OCI-LY3 (cell line): ENCODE results near the gene ATPAF2.

Source experiments
- H2AFZ ChIP-seq: fragments of 200-600, 300-600 bp; shearing (Covaris generic); 2 replicates; pipeline ENCODE4 v1.6.0; 2014; ENCODE audit warnings: antibody characterized with exemption, low read depth, low read length
- H3K27ac ChIP-seq: fragments of 200-600, 300-600 bp; sonication (generic); 2 replicates; pipeline ENCODE4 v1.5.1; 2014; ENCODE audit warnings: mild to moderate bottlenecking, low read length, moderate library complexity, mixed read lengths
- H3K27me3 ChIP-seq: fragments of 200-600, 300-600 bp; sonication (generic); 2 replicates; pipeline ENCODE4 v1.6.1; 2014; ENCODE audit warnings: low read depth, low read length, mixed read lengths
- H3K36me3 ChIP-seq: fragments of 200-600, 300-600 bp; sonication (generic); replicated peaks from 2 replicates; pipeline ENCODE3; 2014; ENCODE audit warnings: low read depth, low read length, mixed read lengths
- H3K4me1 ChIP-seq: fragments of 300-600, 200-600 bp; sonication (generic); 2 replicates; pipeline ENCODE4 v1.6.1; 2014; ENCODE audit warnings: low read length, mixed read lengths
- H3K4me2 ChIP-seq: fragments of 200-600, 300-600 bp; sonication (generic); 2 replicates; pipeline ENCODE4 v1.6.1; 2014; ENCODE audit warnings: low read length, mixed read lengths
- H3K4me3 ChIP-seq: fragments of 300-600, 200-600 bp; sonication (generic); 2 replicates; pipeline ENCODE4 v1.5.1; 2014; ENCODE audit warnings: antibody characterized with exemption, mild to moderate bottlenecking, low read length, moderate library complexity
- H3K79me2 ChIP-seq: fragments of 300-600, 200-600 bp; shearing (Covaris generic); 2 replicates; pipeline ENCODE4 v1.6.1; 2014; ENCODE audit warnings: mild to moderate bottlenecking, low read length, mixed read lengths
- H3K9ac ChIP-seq: fragments of 300-600, 200-600 bp; shearing (Covaris generic); 2 replicates; pipeline ENCODE4 v1.6.0; 2014; ENCODE audit warnings: mild to moderate bottlenecking, low read length, moderate library complexity
- H3K9me3 ChIP-seq: fragments of 200-600, 300-600 bp; shearing (Covaris generic); 2 replicates; pipeline ENCODE4 v1.6.1; 2014; ENCODE audit warnings: low read length, mixed read lengths; ENCODE audit not compliant: insufficient read depth
- H4K20me1 ChIP-seq: fragments of 200-600, 300-600 bp; sonication (generic); 2 replicates; pipeline ENCODE4 v1.6.1; 2016; ENCODE audit warnings: low read length, mixed read lengths; ENCODE audit not compliant: insufficient read depth
- EZH2phosphoT487 ChIP-seq: fragments of 200-600 bp; shearing (Covaris generic); IDR thresholded peaks from 2 replicates; pipeline ENCODE4 v1.6.1; 2018; ENCODE audit warnings: antibody characterized with exemption, mixed run types, low read depth
- TF ChIP-seq, protein P1 (sequence below): fragments of 200-600, 300-600 bp; sonication (generic); IDR thresholded peaks from 2 replicates; pipeline ENCODE4 v1.5.1; 2014; ENCODE audit warnings: antibody characterized with exemption, low read length, low read depth

The ATPAF2 gene

DNA sequence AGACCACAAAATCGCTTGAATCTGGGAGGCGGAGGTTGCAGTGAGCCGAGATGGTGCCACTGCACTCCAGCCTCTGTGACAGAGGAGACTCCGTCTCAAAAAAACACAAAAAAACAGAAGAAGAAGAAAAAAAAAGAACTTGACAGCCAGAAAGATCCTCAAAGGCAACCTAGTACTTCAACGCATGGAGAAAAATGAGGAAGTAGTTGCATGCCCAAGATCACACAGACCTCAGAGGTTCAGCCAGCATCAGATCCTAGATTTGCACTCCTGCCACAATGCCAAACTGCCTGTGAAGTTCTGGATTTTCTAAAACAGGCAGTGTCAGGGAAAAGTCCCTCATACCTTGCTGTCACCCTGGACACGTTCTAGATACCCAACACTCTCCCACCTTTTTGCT lies 1.5 kb downstream of the ATPAF2 start:
- Histone ChIP-seq H3K79me2 (peaks cover 32% of the 10 kb centered on the region), H4K20me1 (no peaks in the 10 kb centered on the region), H2AFZ (no peak overlapping the region), H3K4me1 (peaks cover 11% of the 10 kb centered on the region), H3K27ac (no peak overlapping the region), H3K9ac (no peak overlapping the region), H3K27me3 (no peaks in the 10 kb centered on the region), H3K36me3 (no peaks in the 10 kb centered on the region), H3K4me2 (peak overlapping the region; percentile 79), H3K9me3 (no peaks in the 10 kb centered on the region), H3K4me3 (peak overlapping the region; percentile 92)
- TF ChIP-seq EZH2phosphoT487: no peak
- TF ChIP-seq, protein P1, sequence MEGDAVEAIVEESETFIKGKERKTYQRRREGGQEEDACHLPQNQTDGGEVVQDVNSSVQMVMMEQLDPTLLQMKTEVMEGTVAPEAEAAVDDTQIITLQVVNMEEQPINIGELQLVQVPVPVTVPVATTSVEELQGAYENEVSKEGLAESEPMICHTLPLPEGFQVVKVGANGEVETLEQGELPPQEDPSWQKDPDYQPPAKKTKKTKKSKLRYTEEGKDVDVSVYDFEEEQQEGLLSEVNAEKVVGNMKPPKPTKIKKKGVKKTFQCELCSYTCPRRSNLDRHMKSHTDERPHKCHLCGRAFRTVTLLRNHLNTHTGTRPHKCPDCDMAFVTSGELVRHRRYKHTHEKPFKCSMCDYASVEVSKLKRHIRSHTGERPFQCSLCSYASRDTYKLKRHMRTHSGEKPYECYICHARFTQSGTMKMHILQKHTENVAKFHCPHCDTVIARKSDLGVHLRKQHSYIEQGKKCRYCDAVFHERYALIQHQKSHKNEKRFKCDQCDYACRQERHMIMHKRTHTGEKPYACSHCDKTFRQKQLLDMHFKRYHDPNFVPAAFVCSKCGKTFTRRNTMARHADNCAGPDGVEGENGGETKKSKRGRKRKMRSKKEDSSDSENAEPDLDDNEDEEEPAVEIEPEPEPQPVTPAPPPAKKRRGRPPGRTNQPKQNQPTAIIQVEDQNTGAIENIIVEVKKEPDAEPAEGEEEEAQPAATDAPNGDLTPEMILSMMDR: no peak

DNA sequence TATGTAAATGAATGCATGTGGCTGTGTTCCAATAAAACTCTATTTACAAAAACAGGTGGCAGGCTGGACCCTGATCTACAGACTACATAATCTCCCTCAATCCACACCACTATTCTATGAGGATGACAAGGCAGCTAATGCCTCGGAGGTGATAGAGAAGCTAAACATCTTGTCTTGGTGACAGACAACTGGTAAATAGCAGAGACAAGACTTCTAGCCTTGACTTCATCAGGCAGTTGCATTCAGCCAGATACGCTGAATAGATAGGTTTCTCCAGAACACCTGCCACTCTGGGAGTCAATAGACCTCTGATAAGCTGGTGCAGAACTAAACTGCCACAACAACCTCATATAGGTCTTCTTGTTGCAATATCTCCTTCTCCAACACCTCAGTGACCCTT lies 3.3 kb downstream of the ATPAF2 start:
- Histone ChIP-seq H3K36me3 (no peaks in the 10 kb centered on the region), H2AFZ (no peak overlapping the region), H3K4me2 (no peak overlapping the region), H3K27me3 (no peaks in the 10 kb centered on the region), H3K9me3 (no peaks in the 10 kb centered on the region), H3K79me2 (peaks cover 32% of the 10 kb centered on the region), H3K9ac (no peak overlapping the region), H3K27ac (no peak overlapping the region), H3K4me1 (peaks cover 11% of the 10 kb centered on the region), H3K4me3 (no peak overlapping the region), H4K20me1 (no peaks in the 10 kb centered on the region)
- TF ChIP-seq, protein P1: no peak
- no peak for TF ChIP-seq EZH2phosphoT487

DNA sequence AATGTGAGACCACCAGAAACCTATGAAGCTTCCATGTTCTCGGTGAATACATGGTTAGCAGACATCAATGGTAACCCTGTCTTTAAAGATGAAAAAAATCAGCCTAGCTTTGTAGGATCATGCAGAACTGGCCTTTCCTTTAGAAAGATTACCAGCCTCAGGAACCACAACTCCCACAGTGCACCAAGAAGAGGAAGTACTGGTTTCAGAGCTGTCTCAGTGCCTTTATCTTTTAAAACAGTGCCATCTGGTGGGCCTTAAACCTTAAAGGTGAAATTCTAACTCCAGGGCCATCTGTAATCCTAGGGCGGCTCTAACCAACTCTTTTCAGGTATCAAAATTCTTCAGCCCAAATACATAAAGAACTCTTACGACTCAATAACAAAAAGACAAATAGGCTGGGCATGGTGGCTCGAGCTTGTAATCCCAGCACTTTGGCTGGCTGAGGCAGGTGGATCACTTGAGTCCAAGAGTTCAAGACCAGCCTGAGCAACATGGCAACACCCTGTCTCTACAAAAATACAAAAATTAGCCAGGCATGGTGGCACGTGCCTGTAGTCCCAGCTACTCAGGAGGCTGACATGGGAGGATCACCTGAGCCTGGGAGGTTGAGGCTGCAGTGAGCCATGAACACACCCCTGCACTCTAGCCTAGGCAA lies 5.4 kb downstream of the ATPAF2 start:
- H3K9me3 ChIP-seq: no peaks in the 10 kb centered on the region
- H4K20me1 ChIP-seq: no peaks in the 10 kb centered on the region
- no peak overlapping the region for H3K4me2 ChIP-seq
- no peaks in the 10 kb centered on the region for H3K36me3 ChIP-seq
- no peak overlapping the region for H2AFZ ChIP-seq
- H3K27me3 ChIP-seq: no peaks in the 10 kb centered on the region
- H3K4me3 ChIP-seq: no peak overlapping the region
- H3K27ac ChIP-seq: no peak overlapping the region
- H3K4me1 ChIP-seq: peaks cover 8% of the 10 kb centered on the region
- no peak overlapping the region for H3K9ac ChIP-seq
- H3K79me2 ChIP-seq: peaks cover 20% of the 10 kb centered on the region
- TF ChIP-seq, protein P1: peak; percentile 48
- TF ChIP-seq EZH2phosphoT487: no peak

DNA sequence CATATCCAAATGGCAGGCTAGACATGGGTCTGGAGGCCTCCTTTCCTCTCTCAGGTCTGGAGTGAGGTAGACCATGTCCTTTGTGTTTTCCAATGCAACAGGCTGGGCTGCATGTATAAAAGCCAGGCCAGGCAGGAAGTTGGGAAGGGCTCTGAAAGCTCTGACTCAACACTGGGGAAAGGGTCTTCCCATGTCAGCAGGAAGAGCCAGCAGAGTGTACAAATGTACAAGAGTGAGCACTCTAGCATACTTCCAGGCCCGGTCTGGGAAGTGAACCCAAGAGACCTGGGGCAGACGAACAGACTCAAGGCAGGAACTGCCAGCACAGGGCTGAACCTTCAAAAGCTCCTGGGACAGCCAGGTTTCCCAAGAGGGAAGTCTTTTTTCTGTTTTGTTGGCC lies 7.0 kb downstream of the ATPAF2 start:
- H2AFZ ChIP-seq: no peak overlapping the region

More for the DNA sequence above, 7.0 kb downstream of the ATPAF2 start:
- H3K4me1 ChIP-seq: no peaks in the 10 kb centered on the region
- H3K4me3 ChIP-seq: no peak overlapping the region
- H3K4me2 ChIP-seq: no peak overlapping the region
- no peak overlapping the region for H3K9ac ChIP-seq
- H3K79me2 ChIP-seq: peaks cover 6% of the 10 kb centered on the region; the same call in 1 of the 2 replicates
- H3K36me3 ChIP-seq: no peaks in the 10 kb centered on the region
- no peaks in the 10 kb centered on the region for H3K9me3 ChIP-seq
- TF ChIP-seq, protein P1: no peak
- TF ChIP-seq EZH2phosphoT487: no peak
- no peaks in the 10 kb centered on the region for H4K20me1 ChIP-seq
- no peak overlapping the region for H3K27ac ChIP-seq
- H3K27me3 ChIP-seq: no peaks in the 10 kb centered on the region
